Measurements from ENCODE around the gene ZNF516.

ZNF516 gene

GRCh38 chr18:76503649-76504386 lies 8.8 kb upstream of the ZNF516 start:
- DNase-seq (ENCODE audit: low read depth): no peak
- no peak for TF ChIP-seq CTCF (IDR thresholded peaks at IDR 0.05; ENCODE audit: control insufficient read depth, insufficient read depth, low read depth, low read length, missing control alignments)
- H3K4me3 ChIP-seq (ENCODE audit: control insufficient read depth, low read depth, low read length): no peak overlapping the region

GRCh38 chr18:76502551-76502950 lies 7.5 kb upstream of the ZNF516 start:
- TF ChIP-seq CTCF (IDR thresholded peaks at IDR 0.05; ENCODE audit: control insufficient read depth, insufficient read depth, low read depth, low read length, missing control alignments): no peak
- no peak for DNase-seq (ENCODE audit: low read depth)
- no peak overlapping the region for H3K4me3 ChIP-seq (ENCODE audit: control insufficient read depth, low read depth, low read length)

GRCh38 chr18:76499637-76500340 lies 4.7 kb upstream of the ZNF516 start:
- no peak for TF ChIP-seq CTCF (IDR thresholded peaks at IDR 0.05; ENCODE audit: control insufficient read depth, insufficient read depth, low read depth, low read length, missing control alignments)
- DNase-seq (ENCODE audit: low read depth): no peak
- H3K4me3 ChIP-seq (ENCODE audit: control insufficient read depth, low read depth, low read length): no peak overlapping the region

GRCh38 chr18:76499021-76499420 lies 4.0 kb upstream of the ZNF516 start:
- DNase-seq (ENCODE audit: low read depth): no peak
- no peak overlapping the region for H3K4me3 ChIP-seq (ENCODE audit: control insufficient read depth, low read depth, low read length)
- TF ChIP-seq CTCF (IDR thresholded peaks at IDR 0.05; ENCODE audit: control insufficient read depth, insufficient read depth, low read depth, low read length, missing control alignments): no peak

- TF ChIP-seq CTCF (IDR thresholded peaks at IDR 0.05; ENCODE audit: control insufficient read depth, insufficient read depth, low read depth, low read length, missing control alignments): no peak
- no peak overlapping the region for H3K4me3 ChIP-seq (ENCODE audit: control insufficient read depth, low read depth, low read length)
Observed at GRCh38 chr18:76498064-76498463, 3.0 kb upstream of the ZNF516 start.

GRCh38 chr18:76497021-76497420 lies 2.0 kb upstream of the ZNF516 start:
- no peak overlapping the region for H3K4me3 ChIP-seq (ENCODE audit: control insufficient read depth, low read depth, low read length)
- no peak for DNase-seq (ENCODE audit: low read depth)
- no peak for TF ChIP-seq CTCF (IDR thresholded peaks at IDR 0.05; ENCODE audit: control insufficient read depth, insufficient read depth, low read depth, low read length, missing control alignments)

More at GRCh38 chr18:76498064-76498463, 3.0 kb upstream of the ZNF516 start:
- no peak for DNase-seq (ENCODE audit: low read depth)
